ENCODE measurements around the gene CD320.
"Not testable (repeated sequence)": the region's sequence is repeated elsewhere in the genome, so short reads cannot be mapped to it uniquely, and the experiment has no call there.

The CD320 gene

GRCh38 chr19:8333767-8334457 is 25.8 kb upstream of the CD320 start:
- no peak for DNase-seq (ENCODE audit: low read depth in 2 of 2)

GRCh38 chr19:8332976-8333766 is 25.0 kb upstream of the CD320 start:
- no peak for DNase-seq (ENCODE audit: low read depth in 2 of 2)

- no peak for DNase-seq (ENCODE audit: low read depth in 2 of 2)
These were observed 23.2 kb upstream of the CD320 start for GRCh38 chr19:8331263-8331845.

- no peak for DNase-seq (ENCODE audit: low read depth in 2 of 2)
These were observed 21.8 kb upstream of the CD320 start for GRCh38 chr19:8329996-8330395.

- DNase-seq (ENCODE audit: low read depth in 2 of 2): no peak
These were observed 17.3 kb upstream of the CD320 start for GRCh38 chr19:8325454-8325853.

- DNase-seq (ENCODE audit: low read depth in 2 of 2): no peak
These were observed 16.3 kb upstream of the CD320 start for GRCh38 chr19:8324186-8325050.

- no peak for DNase-seq (ENCODE audit: low read depth in 2 of 2)
These were observed 15.6 kb upstream of the CD320 start for GRCh38 chr19:8323781-8324185.

- DNase-seq (ENCODE audit: low read depth in 2 of 2): no peak
These were observed 14.5 kb upstream of the CD320 start for GRCh38 chr19:8322638-8322997.

- no peak for DNase-seq (ENCODE audit: low read depth in 2 of 2)
These were observed 14.0 kb upstream of the CD320 start for GRCh38 chr19:8321986-8322637.

- DNase-seq (ENCODE audit: low read depth in 2 of 2): peak; percentile 93 to 96
These were observed 13.2 kb upstream of the CD320 start, which contains the start of the genes NDUFA7 and RPS28 for GRCh38 chr19:8321067-8321985. Gene NDUFA7, minus strand, starts transcription at chr19:8321375. Its CDS starts 17 bp downstream, at chr19:8321358. Gene RPS28, plus strand, starts transcription at chr19:8321496. Its CDS starts 35 bp downstream, at chr19:8321531.

GRCh38 chr19:8320564-8321066 is 12.5 kb upstream of the CD320 start:
- DNase-seq (ENCODE audit: low read depth in 2 of 2): no peak

- DNase-seq (ENCODE audit: low read depth in 2 of 2): no peak
These were observed 11.8 kb upstream of the CD320 start for GRCh38 chr19:8319807-8320520.

GRCh38 chr19:8318835-8319234 is 10.7 kb upstream of the CD320 start:
- not testable (repeated sequence) for DNase-seq (ENCODE audit: low read depth in 2 of 2)

GRCh38 chr19:8316351-8317125 is 8.4 kb upstream of the CD320 start:
- no peak for DNase-seq (ENCODE audit: low read depth in 2 of 2)

GRCh38 chr19:8314981-8315640 is 7.0 kb upstream of the CD320 start:
- not testable (repeated sequence) for DNase-seq (ENCODE audit: low read depth in 2 of 2)

- DNase-seq (ENCODE audit: low read depth in 2 of 2): no peak
These were observed 3.5 kb upstream of the CD320 start for GRCh38 chr19:8311461-8312260.
